Activated CD4-positive, alpha-beta T cell treated with anti-CD3 and anti-CD28 coated beads for 4 hours (primary cell): ENCODE data around the gene PMPCB.
A peak's percentile ranks its signal among the peaks of the same experiment; 100 is the strongest.

Experiments
- DNase-seq, 2 donors: peaks; one replicate each; pipeline ENCODE4 v3.0.0-alpha.2; 2020

PMPCB gene

GRCh38 chr7:103336761-103337160 is 39.5 kb downstream of the PMPCB start:
- no peak for DNase-seq

GRCh38 chr7:103338864-103339263 is 41.6 kb downstream of the PMPCB start:
- DNase-seq = no peak

GRCh38 chr7:103341466-103341865 is 44.2 kb downstream of the PMPCB start:
- DNase-seq = no peak

DNA sequence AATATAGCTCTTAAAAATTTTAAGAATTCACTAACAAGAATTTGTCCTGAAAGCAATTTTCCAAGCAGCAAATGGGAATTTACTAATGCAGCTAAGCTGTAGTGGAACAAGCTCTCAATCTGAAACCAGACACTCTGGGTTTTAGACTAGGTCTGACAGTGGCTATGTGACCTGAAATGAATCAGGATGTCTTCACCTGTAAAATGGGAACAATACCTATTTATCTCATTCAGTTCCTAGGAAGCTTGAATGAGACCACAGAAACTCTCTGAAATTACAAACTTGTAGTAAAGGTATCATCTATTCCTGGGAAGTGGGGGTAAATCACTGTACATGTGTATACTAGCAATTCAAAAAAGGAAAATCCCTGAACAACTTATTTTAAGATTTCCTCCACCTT is 46.1 kb downstream of the PMPCB start:
- no peak for DNase-seq

DNA sequence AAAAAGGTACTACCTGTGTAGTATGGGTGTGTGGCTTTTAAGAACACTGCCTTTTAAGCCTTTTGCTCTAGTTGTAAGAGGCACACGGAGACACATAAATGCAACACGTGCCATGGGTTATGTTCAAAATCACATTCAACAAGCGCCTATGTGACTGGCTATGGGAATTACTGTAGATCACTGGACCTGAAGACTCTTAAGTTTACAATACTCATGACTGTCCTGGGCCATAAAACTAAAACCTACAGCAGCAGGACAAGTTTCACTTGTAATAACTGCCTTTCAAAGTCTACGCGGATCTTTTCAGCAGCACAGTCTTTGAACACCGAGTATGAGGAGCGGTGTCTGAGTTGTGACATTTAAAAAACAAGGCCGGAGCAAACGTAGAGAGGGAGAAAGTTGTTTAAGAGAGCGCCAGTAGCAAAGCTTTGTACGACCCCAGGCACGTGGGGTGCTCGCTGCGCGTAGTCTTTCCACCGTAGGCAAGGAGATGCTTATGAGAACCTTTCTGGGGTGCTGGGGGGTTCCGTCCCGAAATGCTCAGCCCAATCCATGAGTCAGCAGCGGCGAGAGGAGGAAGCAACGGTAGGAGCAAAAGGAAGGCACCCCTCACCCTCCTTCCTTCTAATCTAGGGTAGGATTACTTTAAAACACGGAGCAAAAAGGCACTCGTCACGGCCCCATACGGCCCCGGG is 46.7 kb downstream of the PMPCB start:
- DNase-seq = peak; percentile 34 to 46

- DNase-seq = peak; percentile 83 to 89
These were observed 47.4 kb downstream of the PMPCB start, which contains the start of gene DNAJC2 for GRCh38 chr7:103344453-103345149. Gene DNAJC2 (minus strand): TSS chr7:103344767. CDS start chr7:103344622, 145 bp downstream.

DNA sequence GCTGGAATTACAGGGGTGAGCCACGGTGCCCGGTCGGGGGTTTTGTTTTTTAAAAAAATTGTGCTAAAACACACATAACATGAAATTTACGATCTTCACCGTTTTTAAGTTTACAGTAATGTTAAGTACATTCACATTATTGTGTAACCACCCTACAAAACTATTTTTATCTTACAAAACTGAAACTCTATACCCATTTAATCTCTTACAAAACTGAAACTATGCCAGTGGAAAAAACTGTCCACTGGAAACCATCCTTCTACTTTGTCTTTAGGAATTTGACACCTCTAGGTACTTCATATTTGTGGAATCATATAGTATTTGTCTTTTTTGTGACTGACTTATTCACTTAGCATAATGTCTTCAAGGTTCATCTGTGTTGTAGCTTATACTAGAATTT is 49.2 kb downstream of the PMPCB start:
- no peak for DNase-seq

GRCh38 chr7:103347507-103348267 is 50.5 kb downstream of the PMPCB start, which contains the start of gene PSMC2:
Gene PSMC2 (plus strand): TSS chr7:103347643. CDS start chr7:103347712, 69 bp downstream.
- DNase-seq = peak; percentile 66 to 81

- no peak for DNase-seq
These were observed 51.2 kb downstream of the PMPCB start for GRCh38 chr7:103348452-103348851.

GRCh38 chr7:103348959-103349358 is 51.7 kb downstream of the PMPCB start:
- DNase-seq = no peak

- DNase-seq = no peak
These were observed 52.6 kb downstream of the PMPCB start for GRCh38 chr7:103349805-103350204.
